ENCODE measurements around the gene NASP. TPM values are rescaled to one million over a fixed set of nuclear protein-coding genes. Genes with fewer than 3 reads are reported as not detected.

Gene NASP
- total and polyA plus RNA-seq, 2 of the 13 experiments (the other 11 are each of a cell fraction or from before 2014, with no cell fraction given), result 132 to 256 TPM

DNA sequence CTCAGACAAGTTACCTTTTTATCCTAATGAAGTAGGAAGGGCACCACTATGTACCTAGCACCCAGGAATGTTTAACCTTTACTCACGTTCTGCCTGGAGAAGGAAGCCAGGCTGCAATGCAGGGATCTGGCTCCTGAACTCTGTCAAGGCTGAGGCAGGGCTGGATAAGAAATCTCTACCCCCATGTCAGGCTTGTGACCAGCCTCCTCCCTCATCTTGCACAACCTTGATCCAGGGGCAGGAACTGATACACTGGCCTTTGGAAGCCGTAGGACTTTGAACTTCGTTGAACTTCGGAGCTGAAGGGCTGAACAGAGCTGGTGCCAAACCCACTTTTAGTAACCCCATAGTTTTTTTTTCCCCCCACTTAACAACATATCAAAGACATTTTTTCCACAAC lies 41.2 kb upstream of the NASP start (continued):
- no peak for TF ChIP-seq ZNF382 (CRISPR knock-in tag; IDR thresholded peaks at IDR 0.05; ENCODE audit: borderline replicate concordance)
- TF ChIP-seq SMC3 (IDR thresholded peaks at IDR 0.05; ENCODE audit: low read length), result peak; percentile 37; the same call in 1 of the 2 replicates
- TF ChIP-seq ZNF652 (CRISPR knock-in tag; IDR thresholded peaks at IDR 0.05; ENCODE audit: borderline replicate concordance, low read depth), result peak; percentile 35; the same call in 1 of the 2 replicates
- no peak for TF ChIP-seq CHD4 (IDR thresholded peaks at IDR 0.05; ENCODE audit: borderline replicate concordance, low read length)
- TF ChIP-seq ZNF335 (CRISPR knock-in tag; IDR thresholded peaks at IDR 0.05), result peak; percentile 47; the same call in 1 of the 2 replicates
- TF ChIP-seq ZNF775 (CRISPR knock-in tag; IDR thresholded peaks at IDR 0.05; ENCODE audit: borderline replicate concordance), result no peak
- TF ChIP-seq ADNP (CRISPR knock-in tag; IDR thresholded peaks at IDR 0.05), result no peak
- peak; percentile 65; the same call in 1 of the 2 replicates for TF ChIP-seq NR2F2 (IDR thresholded peaks at IDR 0.05; ENCODE audit: borderline replicate concordance, low read depth)
- TF ChIP-seq ZNF124 (CRISPR knock-in tag; IDR thresholded peaks at IDR 0.05), result 0 out of 2 replicates have a peak, but pooled peaks have one; percentile 42
- TF ChIP-seq, protein P1, sequence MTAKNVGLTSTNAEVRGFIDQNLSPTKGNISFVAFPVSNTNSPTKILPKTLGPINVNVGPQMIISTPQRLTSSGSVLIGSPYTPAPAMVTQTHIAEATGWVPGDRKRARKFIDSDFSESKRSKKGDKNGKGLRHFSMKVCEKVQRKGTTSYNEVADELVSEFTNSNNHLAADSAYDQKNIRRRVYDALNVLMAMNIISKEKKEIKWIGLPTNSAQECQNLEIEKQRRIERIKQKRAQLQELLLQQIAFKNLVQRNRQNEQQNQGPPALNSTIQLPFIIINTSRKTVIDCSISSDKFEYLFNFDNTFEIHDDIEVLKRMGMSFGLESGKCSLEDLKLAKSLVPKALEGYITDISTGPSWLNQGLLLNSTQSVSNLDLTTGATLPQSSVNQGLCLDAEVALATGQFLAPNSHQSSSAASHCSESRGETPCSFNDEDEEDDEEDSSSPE (CRISPR knock-in tag; IDR thresholded peaks at IDR 0.05), result no peak; the same call in 1 of the 2 replicates
- TF ChIP-seq ZMYM3 (CRISPR knock-in tag; IDR thresholded peaks at IDR 0.05), result peak; percentile 85
- TF ChIP-seq CHCHD3 (CRISPR knock-in tag; IDR thresholded peaks at IDR 0.05), result no peak
- TF ChIP-seq MTA3 (CRISPR knock-in tag; IDR thresholded peaks at IDR 0.05), result no peak
- TF ChIP-seq ZBTB7B (CRISPR knock-in tag; IDR thresholded peaks at IDR 0.05), result 0 out of 2 replicates have a peak, but pooled peaks have one; percentile 43
- TF ChIP-seq, protein P2, sequence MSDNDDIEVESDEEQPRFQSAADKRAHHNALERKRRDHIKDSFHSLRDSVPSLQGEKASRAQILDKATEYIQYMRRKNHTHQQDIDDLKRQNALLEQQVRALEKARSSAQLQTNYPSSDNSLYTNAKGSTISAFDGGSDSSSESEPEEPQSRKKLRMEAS (IDR thresholded peaks at IDR 0.05), result peak; percentile 65
- TF ChIP-seq U2AF1 (optimal IDR thresholded peaks at IDR 0.05; ENCODE audit: low read depth, low read length), result no peak
- TF ChIP-seq RCOR2 (CRISPR knock-in tag; IDR thresholded peaks at IDR 0.05), result peak; percentile 83; the same call in 1 of the 2 replicates
- no peak for TF ChIP-seq ATF1 (CRISPR knock-in tag; IDR thresholded peaks at IDR 0.05)
- no peak for TF ChIP-seq SOX6 (IDR thresholded peaks at IDR 0.05)
- peak; percentile 33; the same call in 1 of the 2 replicates for TF ChIP-seq SOX6 (CRISPR knock-in tag; IDR thresholded peaks at IDR 0.05)
- no peak for TF ChIP-seq ZNF160 (CRISPR knock-in tag; IDR thresholded peaks at IDR 0.05)
- 0 out of 2 replicates have a peak, but pooled peaks have one; percentile 54 for TF ChIP-seq MIER2 (CRISPR knock-in tag; IDR thresholded peaks at IDR 0.05)
- TF ChIP-seq RXRA (CRISPR knock-in tag; IDR thresholded peaks at IDR 0.05), result peak; percentile 87
- TF ChIP-seq REL (CRISPR knock-in tag; conservative IDR thresholded peaks at IDR 0.05), result no peak
- TF ChIP-seq, protein P3, sequence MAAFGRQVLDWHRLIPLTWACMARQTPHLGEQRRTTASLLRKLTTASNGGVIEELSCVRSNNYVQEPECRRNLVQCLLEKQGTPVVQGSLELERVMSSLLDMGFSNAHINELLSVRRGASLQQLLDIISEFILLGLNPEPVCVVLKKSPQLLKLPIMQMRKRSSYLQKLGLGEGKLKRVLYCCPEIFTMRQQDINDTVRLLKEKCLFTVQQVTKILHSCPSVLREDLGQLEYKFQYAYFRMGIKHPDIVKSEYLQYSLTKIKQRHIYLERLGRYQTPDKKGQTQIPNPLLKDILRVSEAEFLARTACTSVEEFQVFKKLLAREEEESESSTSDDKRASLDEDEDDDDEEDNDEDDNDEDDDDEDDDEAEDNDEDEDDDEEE (CRISPR knock-in tag; IDR thresholded peaks at IDR 0.05), result no peak
- no peak for TF ChIP-seq EEA1 (CRISPR knock-in tag; IDR thresholded peaks at IDR 0.05; ENCODE audit: borderline replicate concordance)

Measured in HepG2 (cell line).